Neuronal stem cell (in vitro differentiated cells): ENCODE results near the gene ANTXR2.

ENCODE experiments used
- DNase-seq: peaks from one replicate; pipeline ENCODE4 v3.0.0-alpha.2; 2013; ENCODE audit warnings: low spot score
- H2AFZ ChIP-seq: one replicate; pipeline ENCODE4 v1.6.1; 2013; ENCODE audit warnings: mild to moderate bottlenecking, low read length, inconsistent platforms
- H2AK5ac ChIP-seq: 2 replicates; pipeline ENCODE4 v1.6.1; 2013; ENCODE audit warnings: low read depth, mild to moderate bottlenecking, inconsistent platforms, low read length, moderate library complexity, mixed read lengths
- H2BK120ac ChIP-seq: 2 replicates; pipeline ENCODE4 v1.6.1; 2013; ENCODE audit warnings: low read depth, mild to moderate bottlenecking, inconsistent platforms, low read length, moderate library complexity, mixed read lengths
- H2BK12ac ChIP-seq: one replicate; pipeline ENCODE4 v1.6.1; 2013; ENCODE audit warnings: low read length, inconsistent platforms
- H2BK15ac ChIP-seq: 2 replicates; pipeline ENCODE4 v1.6.1; 2013; ENCODE audit warnings: mild to moderate bottlenecking, low read length, inconsistent platforms, mixed read lengths
- H2BK5ac ChIP-seq: one replicate; pipeline ENCODE4 v1.6.1; 2013; ENCODE audit warnings: inconsistent platforms, mild to moderate bottlenecking, low read length, moderate library complexity
- H3K14ac ChIP-seq: one replicate; pipeline ENCODE4 v1.6.1; 2013; ENCODE audit warnings: low read length, inconsistent platforms
- H3K18ac ChIP-seq: 2 replicates; pipeline ENCODE4 v1.6.1; 2013; ENCODE audit warnings: low read length, inconsistent platforms
- H3K23ac ChIP-seq: 2 replicates; pipeline ENCODE4 v1.6.1; 2013; ENCODE audit warnings: low read depth, mild to moderate bottlenecking, mixed read lengths, low read length, inconsistent platforms; ENCODE audit not compliant: poor library complexity
- H3K27ac ChIP-seq: replicated peaks from 3 replicates; pipeline ENCODE4 v1.5.1; 2013; ENCODE audit warnings: low read length, inconsistent platforms
- H3K27me3 ChIP-seq, 3 experiments: 2 replicates each; pipeline ENCODE4 v1.6.1; 2013; ENCODE audit warnings: low read length in 3 of 3, mild to moderate bottlenecking in 2 of 3, inconsistent platforms in 1 of 3, low read depth in 1 of 3, mixed read lengths in 1 of 3, moderate library complexity in 1 of 3; ENCODE audit not compliant: control insufficient read depth in 3 of 3, insufficient read depth in 3 of 3
- H3K36me3 ChIP-seq, 2 donors: replicated peaks in 1 of 2; 2 replicates each; pipeline ENCODE4 v1.6.1; 2013; ENCODE audit warnings: low read length in 2 of 2; ENCODE audit not compliant: control insufficient read depth in 2 of 2, insufficient read depth in 2 of 2
- H3K4ac ChIP-seq: 2 replicates; pipeline ENCODE4 v1.6.1; 2013; ENCODE audit warnings: inconsistent platforms, mild to moderate bottlenecking, low read length, moderate library complexity
- H3K4me1 ChIP-seq, 2 donors: 1 replicate in 1 of 2; 2 replicates in 1 of 2; pipeline ENCODE4 v1.6.1; 2013; ENCODE audit warnings: low read length in 2 of 2, low read depth in 1 of 2; ENCODE audit not compliant: control insufficient read depth in 2 of 2, insufficient read depth in 1 of 2
- H3K4me2 ChIP-seq: one replicate; pipeline ENCODE4 v1.6.1; 2013; ENCODE audit warnings: mild to moderate bottlenecking, low read length, inconsistent platforms; ENCODE audit not compliant: insufficient read depth, poor library complexity, severe bottlenecking
- H3K4me3 ChIP-seq, 2 donors: 2 replicates each; pipeline ENCODE4 v1.5.1; 2013; ENCODE audit warnings: low read length in 2 of 2, mild to moderate bottlenecking in 2 of 2, inconsistent platforms in 1 of 2, moderate library complexity in 1 of 2
- H3K79me1 ChIP-seq: one replicate; pipeline ENCODE4 v1.6.1; 2013; ENCODE audit warnings: low read depth, mild to moderate bottlenecking, inconsistent platforms, low read length, moderate library complexity
- H3K9ac ChIP-seq: one replicate; pipeline ENCODE4 v1.6.1; 2013; ENCODE audit warnings: mild to moderate bottlenecking, low read depth, low read length, inconsistent platforms; ENCODE audit not compliant: poor library complexity
- H3K9me3 ChIP-seq, 2 donors: replicated peaks in 1 of 2; 2 replicates each; pipeline versions ENCODE3 to v1.6.1; 2013; ENCODE audit warnings: low read length in 2 of 2, mild to moderate bottlenecking in 2 of 2, inconsistent platforms in 1 of 2, low read depth in 1 of 2, mixed read lengths in 1 of 2, moderate library complexity in 1 of 2; ENCODE audit not compliant: control insufficient read depth in 2 of 2, insufficient read depth in 1 of 2
- H4K8ac ChIP-seq: one replicate; pipeline ENCODE4 v1.6.1; 2013; ENCODE audit warnings: low read depth, mild to moderate bottlenecking, inconsistent platforms, low read length, moderate library complexity
- H4K91ac ChIP-seq: one replicate; pipeline ENCODE4 v1.6.1; 2013; ENCODE audit warnings: low read length, low read depth, mild to moderate bottlenecking, inconsistent platforms; ENCODE audit not compliant: poor library complexity
- whole genome bisulfite sequencing, 2 donors: extraction: QIAGEN DNeasy Blood & Tissue Kit; methylation state at CpG; one replicate each; pipeline ENCODE4 v1.1.7; 2013; ENCODE audit warnings: missing lambda C conversion rate in 2 of 2, mixed read lengths in 1 of 2; ENCODE audit not compliant: insufficient read length in 2 of 2, insufficient replicate concordance in 1 of 2; ENCODE audit errors: extremely low coverage in 2 of 2; 5-methylcytosine and 5-hydroxymethylcytosine counted together

Gene ANTXR2

DNA sequence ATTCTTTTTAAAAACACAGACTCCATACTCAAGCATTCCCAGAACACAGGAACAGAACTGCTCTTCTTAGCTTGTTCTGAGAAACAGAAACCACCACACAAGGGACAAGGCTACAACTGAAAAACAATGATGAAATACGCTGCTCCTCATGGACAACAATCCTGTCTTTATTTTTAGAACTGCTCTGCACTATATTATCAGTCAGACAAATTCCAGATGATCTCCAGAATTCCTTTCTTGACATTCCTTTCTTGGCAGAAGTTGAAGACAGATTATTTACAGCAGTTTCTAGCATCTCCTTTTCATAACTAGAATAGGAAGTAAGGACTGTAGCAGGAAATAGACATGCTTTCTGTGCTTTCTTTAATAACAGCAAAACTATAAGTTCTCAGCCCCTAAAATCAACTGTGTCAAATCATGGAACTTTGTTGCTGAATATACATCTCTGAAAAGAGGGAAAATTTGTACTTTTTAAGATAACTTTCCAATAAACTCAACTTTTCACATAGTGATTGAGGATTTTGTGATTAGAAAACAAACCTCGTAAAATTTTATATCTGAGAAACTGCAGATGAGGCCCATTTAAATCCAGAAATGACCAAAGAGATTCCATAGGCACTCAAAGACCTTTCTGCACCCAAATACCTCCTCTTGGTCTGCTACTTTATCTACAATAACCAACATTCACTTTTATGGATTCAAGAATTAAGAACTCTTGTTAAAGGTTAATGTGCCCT, 35.9 kb downstream of the ANTXR2 start:
- no peak overlapping the region for H2BK5ac ChIP-seq
- peaks cover 0 to 26% of the 10 kb centered on the region in 2 donors for H3K36me3 ChIP-seq
- H2AFZ ChIP-seq, result no peak overlapping the region
- H4K91ac ChIP-seq, result no peak overlapping the region
- H2BK12ac ChIP-seq, result no peak overlapping the region
- H3K4me1 ChIP-seq, result no peaks in the 10 kb centered on the region
- H3K27me3 ChIP-seq, result no peaks in the 10 kb centered on the region
- no peak overlapping the region for H4K8ac ChIP-seq
- peaks cover 0 to 6% of the 10 kb centered on the region in 2 donors for H3K9me3 ChIP-seq
- H3K79me1 ChIP-seq, result no peaks in the 10 kb centered on the region
- no CpG with 5 or more reads among the region's 2 CpGs for WGBS, 2 donors
- no peak overlapping the region for H3K23ac ChIP-seq
- H3K4me3 ChIP-seq, result no peak overlapping the region
- no peak for DNase-seq
- H2AK5ac ChIP-seq, result no peak overlapping the region
- H3K9ac ChIP-seq, result no peak overlapping the region
- H3K27ac ChIP-seq, result no peak overlapping the region
- no peak overlapping the region for H3K4ac ChIP-seq
- H2BK120ac ChIP-seq, result no peak overlapping the region
- H3K4me2 ChIP-seq, result no peak overlapping the region
- H3K18ac ChIP-seq, result no peak overlapping the region
- H2BK15ac ChIP-seq, result no peak overlapping the region
- no peak overlapping the region for H3K14ac ChIP-seq

- no peak overlapping the region for H3K23ac ChIP-seq
- H3K4ac ChIP-seq, result no peak overlapping the region
- H3K4me1 ChIP-seq, result no peaks in the 10 kb centered on the region
- no peak overlapping the region for H3K18ac ChIP-seq
- H3K79me1 ChIP-seq, result no peaks in the 10 kb centered on the region
- peaks cover 0 to 6% of the 10 kb centered on the region in 2 donors for H3K9me3 ChIP-seq
- H3K27me3 ChIP-seq, result no peaks in the 10 kb centered on the region
- H3K9ac ChIP-seq, result no peak overlapping the region
- no peak overlapping the region for H3K4me2 ChIP-seq
- peaks cover 0 to 29% of the 10 kb centered on the region in 2 donors for H3K36me3 ChIP-seq
- H2BK5ac ChIP-seq, result no peak overlapping the region
- H4K91ac ChIP-seq, result no peak overlapping the region
- H3K14ac ChIP-seq, result no peak overlapping the region
- no peak overlapping the region for H2BK12ac ChIP-seq
- H3K27ac ChIP-seq, result no peak overlapping the region
- no peak overlapping the region for H2BK15ac ChIP-seq
- no peak overlapping the region for H2BK120ac ChIP-seq
- no peak for DNase-seq
- no peak overlapping the region for H2AFZ ChIP-seq
- no peak overlapping the region for H3K4me3 ChIP-seq
- H4K8ac ChIP-seq, result no peak overlapping the region
- no peak overlapping the region for H2AK5ac ChIP-seq
- no CpG with 5 or more reads among the region's 7 CpGs for WGBS, 2 donors
Measured at GRCh38 chr4:80036306-80036705, 36.7 kb downstream of the ANTXR2 start.

- H3K4ac ChIP-seq, result no peak overlapping the region
- peaks cover 0 to 6% of the 10 kb centered on the region in 2 donors for H3K9me3 ChIP-seq
- H2AK5ac ChIP-seq, result no peak overlapping the region
- H3K4me1 ChIP-seq, result no peaks in the 10 kb centered on the region
- no peak overlapping the region for H2AFZ ChIP-seq
- no peaks in the 10 kb centered on the region for H3K27me3 ChIP-seq
- no CpG with 5 or more reads among the region's 2 CpGs for WGBS, 2 donors
- no peak overlapping the region for H3K4me2 ChIP-seq
- H3K27ac ChIP-seq, result no peak overlapping the region
- H3K14ac ChIP-seq, result no peak overlapping the region
- peaks cover 0 to 38% of the 10 kb centered on the region in 2 donors for H3K36me3 ChIP-seq
- no peak overlapping the region for H2BK15ac ChIP-seq
- H3K23ac ChIP-seq, result no peak overlapping the region
- H3K18ac ChIP-seq, result no peak overlapping the region
- H2BK120ac ChIP-seq, result no peak overlapping the region
- H2BK5ac ChIP-seq, result no peak overlapping the region
- no peak overlapping the region for H4K8ac ChIP-seq
- no peak for DNase-seq
- no peak overlapping the region for H2BK12ac ChIP-seq
- no peaks in the 10 kb centered on the region for H3K79me1 ChIP-seq
- no peak overlapping the region for H4K91ac ChIP-seq
- H3K9ac ChIP-seq, result no peak overlapping the region
- H3K4me3 ChIP-seq, result no peak overlapping the region
Measured at GRCh38 chr4:80035336-80035735, 37.7 kb downstream of the ANTXR2 start.

GRCh38 chr4:80033581-80033980, 39.4 kb downstream of the ANTXR2 start:
- no peak overlapping the region for H3K23ac ChIP-seq

More at GRCh38 chr4:80033581-80033980, 39.4 kb downstream of the ANTXR2 start:
- Histone ChIP-seq H2AK5ac (no peak overlapping the region), H3K79me1 (no peaks in the 10 kb centered on the region), H3K9me3 (no peaks in the 10 kb centered on the region), H2BK120ac (no peak overlapping the region), H3K18ac (no peak overlapping the region), H3K9ac (no peak overlapping the region), H3K27ac (no peak overlapping the region), H2BK5ac (no peak overlapping the region), H3K4me3 (no peak overlapping the region), H3K36me3 (peaks cover 0 to 56% of the 10 kb centered on the region in 2 donors), H3K4me1 (no peaks in the 10 kb centered on the region), H4K8ac (no peak overlapping the region), H3K14ac (no peak overlapping the region), H3K27me3 (no peaks in the 10 kb centered on the region), H3K4me2 (no peak overlapping the region), H2BK12ac (no peak overlapping the region), H3K4ac (no peak overlapping the region), H4K91ac (no peak overlapping the region), H2AFZ (no peak overlapping the region), H2BK15ac (no peak overlapping the region)
- no peak for DNase-seq
